Measurements from ENCODE around the gene ARHGAP15.

DNA sequence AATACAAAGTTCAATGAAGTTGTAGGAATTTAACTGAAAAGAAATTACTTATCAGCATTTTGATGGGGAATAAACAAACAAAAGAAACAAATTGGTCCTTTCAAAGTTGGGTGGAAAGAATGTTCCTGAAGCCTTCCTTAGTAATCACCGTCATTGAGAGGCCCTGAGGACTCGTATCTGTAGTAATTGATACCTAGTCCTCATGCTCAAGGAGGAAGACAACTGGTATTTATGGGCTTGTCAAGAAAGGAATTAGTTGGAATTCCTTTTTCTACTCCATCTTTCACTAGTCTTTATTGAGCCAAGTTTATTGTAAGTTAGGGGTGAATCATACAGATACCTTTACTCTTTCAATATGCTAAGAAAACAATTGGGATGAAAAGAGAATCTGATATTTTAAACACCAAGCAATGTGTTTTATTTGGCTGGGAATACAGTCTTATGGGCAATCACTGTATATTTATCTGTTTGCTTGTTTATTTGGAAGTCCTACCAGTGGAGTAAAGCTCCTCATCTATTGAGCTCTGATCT, 324.8 kb downstream of the ARHGAP15 start:
- TF ChIP-seq CTCF (conservative IDR thresholded peaks at IDR 0.05): no peak
- TF ChIP-seq EZH2 (IDR thresholded peaks at IDR 0.05; ENCODE audit: low read depth): no peak
